GM20000 (cell line): Measurements from ENCODE around the gene CCDC190.

Source experiments
- DNase-seq: peaks from one replicate; pipeline ENCODE4 v3.0.0; 2012; ENCODE audit warnings: low spot score
- TF ChIP-seq, protein P1 (sequence below): IDR thresholded peaks from 2 replicates; pipeline ENCODE4 v1.5.1; 2012; ENCODE audit warnings: mild to moderate bottlenecking, control low read depth; ENCODE audit errors: extremely low read depth, missing control alignments

CCDC190 gene

GRCh38 chr1:162846256-162847212 lies 14.4 kb downstream of the CCDC190 start:
- no peak for DNase-seq
- TF ChIP-seq, protein P1, sequence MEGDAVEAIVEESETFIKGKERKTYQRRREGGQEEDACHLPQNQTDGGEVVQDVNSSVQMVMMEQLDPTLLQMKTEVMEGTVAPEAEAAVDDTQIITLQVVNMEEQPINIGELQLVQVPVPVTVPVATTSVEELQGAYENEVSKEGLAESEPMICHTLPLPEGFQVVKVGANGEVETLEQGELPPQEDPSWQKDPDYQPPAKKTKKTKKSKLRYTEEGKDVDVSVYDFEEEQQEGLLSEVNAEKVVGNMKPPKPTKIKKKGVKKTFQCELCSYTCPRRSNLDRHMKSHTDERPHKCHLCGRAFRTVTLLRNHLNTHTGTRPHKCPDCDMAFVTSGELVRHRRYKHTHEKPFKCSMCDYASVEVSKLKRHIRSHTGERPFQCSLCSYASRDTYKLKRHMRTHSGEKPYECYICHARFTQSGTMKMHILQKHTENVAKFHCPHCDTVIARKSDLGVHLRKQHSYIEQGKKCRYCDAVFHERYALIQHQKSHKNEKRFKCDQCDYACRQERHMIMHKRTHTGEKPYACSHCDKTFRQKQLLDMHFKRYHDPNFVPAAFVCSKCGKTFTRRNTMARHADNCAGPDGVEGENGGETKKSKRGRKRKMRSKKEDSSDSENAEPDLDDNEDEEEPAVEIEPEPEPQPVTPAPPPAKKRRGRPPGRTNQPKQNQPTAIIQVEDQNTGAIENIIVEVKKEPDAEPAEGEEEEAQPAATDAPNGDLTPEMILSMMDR = no peak

GRCh38 chr1:162844153-162844552 lies 16.8 kb downstream of the CCDC190 start:
- no peak for DNase-seq
- TF ChIP-seq, protein P1 = no peak

DNA sequence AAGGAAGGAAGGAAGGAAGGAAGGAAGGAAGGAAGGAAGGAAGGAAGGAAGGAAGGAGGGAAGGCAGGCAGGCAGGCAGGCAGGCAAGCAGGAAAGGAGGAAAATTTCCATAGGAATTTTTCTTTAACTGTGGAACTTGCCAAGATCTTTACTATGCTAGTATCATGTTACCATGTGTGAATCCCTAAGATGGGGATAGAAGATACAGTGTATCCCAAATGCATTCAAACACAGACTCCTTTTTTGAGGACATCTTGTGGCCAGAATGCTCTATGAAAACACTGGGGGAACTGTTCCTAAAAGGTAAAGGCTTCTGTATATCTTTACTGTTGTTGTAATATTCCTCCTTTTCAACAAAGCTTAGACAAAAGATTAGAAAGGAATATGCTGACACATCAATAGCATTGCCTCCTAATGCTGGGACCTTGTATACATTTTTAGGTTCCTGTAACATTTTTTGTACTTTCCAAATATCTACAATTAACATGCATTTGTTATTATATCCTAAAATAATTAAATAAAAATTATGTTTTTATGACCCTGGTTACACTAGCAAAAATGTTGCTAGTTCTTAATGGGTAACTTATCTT lies 20.6 kb downstream of the CCDC190 start:
- DNase-seq = no peak
- TF ChIP-seq, protein P1 = no peak

DNA sequence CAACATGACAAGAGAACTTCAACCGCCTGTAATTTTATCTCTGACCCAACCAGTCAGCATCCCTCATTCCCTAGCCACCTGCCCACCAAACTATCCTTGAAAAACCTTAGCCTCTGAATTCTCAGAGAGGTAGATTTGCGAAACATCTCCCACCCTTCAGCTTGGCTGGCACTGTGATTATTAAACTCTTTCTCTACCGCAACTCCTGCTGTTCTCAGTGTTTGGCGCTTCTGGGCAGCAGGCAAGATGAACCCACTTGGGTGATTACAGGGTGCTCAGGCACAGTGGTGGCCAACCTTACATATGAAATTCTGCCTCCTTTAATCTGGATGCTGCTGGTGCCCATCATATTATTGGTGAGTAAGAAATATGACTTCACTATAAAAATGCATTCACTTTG lies 22.1 kb downstream of the CCDC190 start:
- TF ChIP-seq, protein P1 = no peak
- no peak for DNase-seq

- DNase-seq = peak; percentile 53
- TF ChIP-seq, protein P1 = no peak
These were observed 25.6 kb downstream of the CCDC190 start for GRCh38 chr1:162835157-162835899.

GRCh38 chr1:162832470-162832869 lies 28.5 kb downstream of the CCDC190 start:
- DNase-seq = no peak
- TF ChIP-seq, protein P1 = no peak
